AG09309 (cell line): Measurements from ENCODE around the gene CNTNAP2.

Experiments used
- DNase-seq: peaks from one replicate; pipeline ENCODE4 v3.0.0-alpha.2; 2010; ENCODE audit warnings: low read depth
- H3K4me3 ChIP-seq: 2 replicates; pipeline ENCODE4 v1.5.1; 2011; ENCODE audit warnings: mild to moderate bottlenecking, low read depth, low read length, moderate library complexity; ENCODE audit not compliant: control insufficient read depth
- TF ChIP-seq, protein P1 (sequence below): IDR thresholded peaks from 2 replicates; pipeline ENCODE4 v1.5.1; 2011; ENCODE audit warnings: mild to moderate bottlenecking, low read depth, low read length, inconsistent platforms; ENCODE audit not compliant: insufficient read depth, control insufficient read depth; ENCODE audit errors: missing control alignments

CNTNAP2 gene

DNA sequence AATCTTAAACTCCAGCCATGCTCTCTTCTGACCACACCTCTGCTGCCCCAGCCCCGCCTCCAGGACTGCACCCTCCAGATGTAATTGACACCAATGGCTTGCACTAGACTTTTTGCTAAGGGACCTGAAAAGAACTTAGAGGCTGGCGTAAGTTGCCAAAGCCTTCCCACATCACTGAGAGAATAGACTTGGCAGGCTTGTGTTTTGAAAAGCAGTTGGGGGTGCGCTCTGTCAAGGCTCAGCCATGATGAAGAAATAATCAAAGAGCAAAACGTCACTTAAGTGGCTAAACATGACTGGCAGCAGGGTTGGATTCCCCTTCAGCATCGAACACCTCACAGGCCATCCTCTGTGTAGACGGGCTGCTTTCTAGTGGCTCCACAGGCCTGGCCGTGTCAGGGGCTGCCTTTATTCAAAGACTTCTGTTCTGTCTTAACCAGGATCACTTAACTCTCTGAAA is 2278.8 kb downstream of the CNTNAP2 start:
- no peak overlapping the region for H3K4me3 ChIP-seq
- TF ChIP-seq, protein P1, sequence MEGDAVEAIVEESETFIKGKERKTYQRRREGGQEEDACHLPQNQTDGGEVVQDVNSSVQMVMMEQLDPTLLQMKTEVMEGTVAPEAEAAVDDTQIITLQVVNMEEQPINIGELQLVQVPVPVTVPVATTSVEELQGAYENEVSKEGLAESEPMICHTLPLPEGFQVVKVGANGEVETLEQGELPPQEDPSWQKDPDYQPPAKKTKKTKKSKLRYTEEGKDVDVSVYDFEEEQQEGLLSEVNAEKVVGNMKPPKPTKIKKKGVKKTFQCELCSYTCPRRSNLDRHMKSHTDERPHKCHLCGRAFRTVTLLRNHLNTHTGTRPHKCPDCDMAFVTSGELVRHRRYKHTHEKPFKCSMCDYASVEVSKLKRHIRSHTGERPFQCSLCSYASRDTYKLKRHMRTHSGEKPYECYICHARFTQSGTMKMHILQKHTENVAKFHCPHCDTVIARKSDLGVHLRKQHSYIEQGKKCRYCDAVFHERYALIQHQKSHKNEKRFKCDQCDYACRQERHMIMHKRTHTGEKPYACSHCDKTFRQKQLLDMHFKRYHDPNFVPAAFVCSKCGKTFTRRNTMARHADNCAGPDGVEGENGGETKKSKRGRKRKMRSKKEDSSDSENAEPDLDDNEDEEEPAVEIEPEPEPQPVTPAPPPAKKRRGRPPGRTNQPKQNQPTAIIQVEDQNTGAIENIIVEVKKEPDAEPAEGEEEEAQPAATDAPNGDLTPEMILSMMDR = no peak
- DNase-seq = no peak

DNA sequence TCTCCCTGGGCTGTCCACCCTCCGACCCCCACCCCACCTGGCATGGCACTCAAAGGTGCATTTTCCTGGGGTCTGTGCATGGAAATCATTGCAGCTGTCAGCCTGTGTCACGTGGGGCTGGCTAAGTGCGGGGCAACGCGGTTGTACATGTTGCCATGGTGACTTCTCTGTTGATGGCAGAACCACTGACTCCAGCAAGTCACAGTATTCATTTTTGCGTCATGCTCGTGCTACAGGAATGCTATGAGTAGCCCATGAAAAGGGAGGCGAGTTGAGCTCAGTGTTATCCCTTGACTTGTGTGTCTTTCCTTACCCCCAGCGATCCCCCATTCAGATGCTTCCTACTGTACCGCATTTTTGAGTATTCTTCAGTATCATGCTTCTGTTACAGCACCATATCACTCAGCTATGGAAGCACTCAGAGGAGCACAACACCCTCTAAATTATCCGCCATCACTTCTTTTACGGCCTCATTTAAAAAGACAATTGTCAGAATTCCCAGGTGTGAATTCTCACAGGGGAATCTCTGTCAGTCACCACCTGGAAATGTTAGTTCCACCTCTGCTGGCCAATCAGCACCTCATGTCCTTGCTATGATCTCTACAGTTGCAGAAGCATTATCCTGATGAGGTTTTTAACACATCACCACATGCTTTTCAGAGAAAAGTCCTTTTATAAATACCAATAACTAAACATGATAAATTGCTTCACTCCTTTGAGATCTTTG is 2279.6 kb downstream of the CNTNAP2 start:
- TF ChIP-seq, protein P1 = no peak
- DNase-seq = no peak
- H3K4me3 ChIP-seq = no peak overlapping the region

DNA sequence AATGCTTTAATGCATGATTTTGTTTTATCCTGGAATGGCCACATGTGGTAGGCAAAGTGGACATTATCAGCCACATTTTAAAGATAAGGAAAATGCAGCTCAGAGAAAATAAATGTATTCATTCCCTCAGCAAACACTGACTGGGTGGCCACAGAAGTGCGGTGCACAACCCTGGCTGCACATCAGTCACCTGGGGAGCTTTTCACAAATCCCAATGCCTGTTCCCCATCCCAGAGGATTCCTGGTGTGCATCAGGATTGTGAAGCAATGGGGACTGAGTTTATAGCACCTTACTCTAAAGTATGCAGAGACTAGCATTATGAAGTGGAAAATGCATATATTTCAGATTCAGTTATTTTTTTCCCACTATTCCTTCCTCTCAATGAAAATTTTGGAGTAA is 2280.5 kb downstream of the CNTNAP2 start:
- no peak for DNase-seq
- TF ChIP-seq, protein P1 = no peak
- H3K4me3 ChIP-seq = no peak overlapping the region

DNA sequence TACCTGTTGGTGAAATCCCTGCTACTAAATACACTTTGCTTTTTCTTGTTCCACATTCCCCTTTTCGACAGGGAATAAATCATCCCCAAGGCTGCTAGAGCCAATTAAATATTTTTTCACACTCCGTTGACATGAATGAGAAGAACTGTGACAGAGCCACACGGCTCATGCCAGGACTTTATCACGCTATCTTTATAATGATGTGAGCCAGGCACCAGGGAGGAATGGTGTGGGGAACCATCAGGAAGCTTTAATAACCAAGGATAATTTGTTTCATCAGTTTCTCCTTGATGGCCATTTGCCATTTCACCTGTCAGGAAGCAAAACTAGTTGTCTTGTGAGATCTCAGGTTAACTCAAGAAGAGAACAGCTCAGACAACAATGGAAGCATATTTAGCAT is 2280.9 kb downstream of the CNTNAP2 start:
- no peak overlapping the region for H3K4me3 ChIP-seq
- no peak for DNase-seq
- TF ChIP-seq, protein P1 = no peak

GRCh38 chr7:148397985-148398384 is 2281.4 kb downstream of the CNTNAP2 start:
- H3K4me3 ChIP-seq = no peak overlapping the region
- TF ChIP-seq, protein P1 = no peak
- DNase-seq = no peak

- TF ChIP-seq, protein P1 = no peak
- no peak for DNase-seq
- H3K4me3 ChIP-seq = no peak overlapping the region
Observed at GRCh38 chr7:148398844-148399365, 2282.3 kb downstream of the CNTNAP2 start.

- no peak overlapping the region for H3K4me3 ChIP-seq
- DNase-seq = no peak
- TF ChIP-seq, protein P1 = no peak
Observed at GRCh38 chr7:148400101-148400500, 2283.5 kb downstream of the CNTNAP2 start.
